Measurements from ENCODE around the gene PPARG. TPM values are rescaled to one million over a fixed set of nuclear protein-coding genes. Genes with fewer than 3 reads are reported as not detected.
"Not testable (repeated sequence)": the region's sequence is repeated elsewhere in the genome, so short reads cannot be mapped to it uniquely, and the experiment has no call there.

The PPARG gene
- total RNA-seq, 5 donors from 2014 or later (not counting 1 experiment from before 2014, with no cell fraction given) = 0.35 to 0.69 (median 0.63) TPM; not detected in 2

DNA sequence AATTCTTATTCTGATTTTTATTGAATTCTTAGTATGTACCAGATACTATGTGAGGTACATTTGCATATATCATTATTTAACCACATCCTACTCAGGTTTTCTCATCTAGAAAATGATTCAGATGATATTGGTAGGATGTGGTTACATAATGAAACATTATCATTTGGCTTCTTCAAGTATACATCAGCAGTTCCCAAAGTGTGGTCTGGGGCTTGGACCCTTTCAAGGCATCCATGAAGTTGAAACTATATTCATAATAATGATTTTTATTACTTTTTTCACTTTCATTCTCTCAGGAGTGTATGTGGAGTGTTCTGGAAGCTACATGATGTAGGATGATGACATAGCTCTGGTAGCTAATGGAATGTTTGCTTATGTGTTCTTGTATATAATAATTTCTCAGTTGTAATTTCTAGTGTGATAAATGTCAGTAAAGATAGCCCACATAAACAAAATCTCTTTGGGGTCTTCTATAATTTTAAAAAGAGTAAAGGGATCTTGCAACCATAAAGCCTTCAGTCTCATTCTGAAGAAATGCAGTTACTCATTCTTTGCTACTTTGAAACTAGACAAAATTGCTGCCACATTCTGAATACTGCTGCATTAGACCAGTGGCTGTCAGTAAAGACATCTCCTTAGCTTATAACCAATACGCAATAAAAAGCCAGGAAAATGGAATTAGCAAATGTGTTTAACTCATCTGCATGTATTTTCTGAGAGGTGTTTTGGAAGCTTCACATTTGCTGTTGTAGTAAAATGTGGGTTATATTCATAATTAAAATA, 95.8 kb downstream of the PPARG start:
- WGBS (ENCODE audit: insufficient coverage) = no CpG with 5 or more reads among the region's 1 CpG
- no peaks in the 10 kb centered on the region for H3K36me3 ChIP-seq (ENCODE audit: control insufficient read depth in 2 of 2, extremely low read depth in 1 of 2, insufficient read depth in 1 of 2, low read length in 1 of 2)
- Mint-ChIP-seq H3K4me1 (peaks cover 8 to 14% (median 8%) of the 10 kb centered on the region in 3 donors), H3K36me3 (no peaks in the 10 kb centered on the region), H3K4me3 (no peak overlapping the region), H3K27me3 (peaks cover 16 to 23% of the 10 kb centered on the region in 2 donors), H3K9me3 (peaks cover 0 to under 1% (median 0%) of the 10 kb centered on the region in 3 donors), H3K27ac (no peak overlapping the region)
- DNase-seq (no peak), ATAC-seq (replicated peaks in 1 of 4) (no peak)
- ChIA-PET CTCF (interaction anchor here in 1 of 2 donors (0.7 kb wide), 1 partner anchor 12 kb away, joined by 5 read pairs; no protein-coding TSS in a partner anchor), POLR2A (no interaction called here)
- H3K9me3 ChIP-seq = no peaks in the 10 kb centered on the region
- H3K4me3 ChIP-seq (ENCODE audit: control insufficient read depth in 1 of 2, extremely low read depth in 1 of 2, low read length in 1 of 2) = no peak overlapping the region
- no peak overlapping the region for H3K27ac ChIP-seq (ENCODE audit: low read length)
- H3K27me3 ChIP-seq (replicated peaks in 1 of 2; ENCODE audit: control insufficient read depth in 2 of 2, extremely low read depth in 1 of 2, insufficient read depth in 2 of 2, low read length in 1 of 2) = no peaks in the 10 kb centered on the region
- no peaks in the 10 kb centered on the region for H3K4me1 ChIP-seq (ENCODE audit: control insufficient read depth in 1 of 2, extremely low read depth in 1 of 2, insufficient read depth in 2 of 2, low read length in 2 of 2)

DNA sequence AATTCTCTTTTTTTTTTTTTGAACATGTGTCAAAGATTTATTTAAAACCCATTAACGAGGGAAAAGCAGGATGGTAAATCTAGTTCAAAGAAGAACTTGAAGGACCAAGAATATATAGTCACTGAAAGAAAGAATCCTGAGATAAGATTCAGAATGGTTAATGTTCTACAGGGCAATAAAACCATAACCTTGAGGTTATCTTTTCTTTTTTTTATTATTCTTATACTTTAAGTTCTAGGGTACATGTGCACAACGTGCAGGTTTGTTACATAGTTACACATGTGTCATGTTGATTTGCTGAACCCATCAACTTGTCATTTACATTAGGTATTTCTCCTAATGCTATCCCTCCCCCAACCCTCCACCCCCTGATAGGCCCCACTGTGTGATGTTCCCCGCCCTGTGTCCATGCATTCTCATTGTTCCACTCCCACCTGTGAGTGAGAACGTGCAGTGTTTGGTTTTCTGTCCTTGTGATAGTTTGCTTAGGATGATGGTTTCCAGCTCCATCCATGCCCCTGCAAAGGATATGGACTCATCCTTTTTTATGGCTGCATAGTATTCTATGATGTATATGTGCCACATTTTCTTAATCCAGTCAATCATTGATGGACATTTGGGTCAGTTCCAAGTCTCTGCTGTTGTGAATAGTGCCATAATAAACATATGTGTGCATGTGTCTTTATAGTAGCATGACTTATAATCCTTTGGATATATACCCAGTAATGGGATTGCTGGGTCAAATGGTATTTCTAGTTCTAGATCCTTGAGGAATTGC, 97.8 kb downstream of the PPARG start:
- H3K27ac Mint-ChIP-seq; H3K27me3 ChIP-seq (replicated peaks in 1 of 2; ENCODE audit: control insufficient read depth in 2 of 2, extremely low read depth in 1 of 2, insufficient read depth in 2 of 2, low read length in 1 of 2); POLR2A ChIA-PET; H3K9me3 Mint-ChIP-seq; CTCF ChIA-PET; H3K4me1 Mint-ChIP-seq; H3K9me3 ChIP-seq; H3K4me1 ChIP-seq (ENCODE audit: control insufficient read depth in 1 of 2, extremely low read depth in 1 of 2, insufficient read depth in 2 of 2, low read length in 2 of 2); H3K36me3 Mint-ChIP-seq; H3K27ac ChIP-seq (ENCODE audit: low read length); H3K36me3 ChIP-seq (ENCODE audit: control insufficient read depth in 2 of 2, extremely low read depth in 1 of 2, insufficient read depth in 1 of 2, low read length in 1 of 2); H3K4me3 Mint-ChIP-seq; ATAC-seq (replicated peaks in 1 of 4); DNase-seq; H3K4me3 ChIP-seq (ENCODE audit: control insufficient read depth in 1 of 2, extremely low read depth in 1 of 2, low read length in 1 of 2): not testable (repeated sequence)
- no CpG with 5 or more reads among the region's 4 CpGs for WGBS (ENCODE audit: insufficient coverage)
- peaks cover 16 to 29% of the 10 kb centered on the region in 2 donors for H3K27me3 Mint-ChIP-seq

DNA sequence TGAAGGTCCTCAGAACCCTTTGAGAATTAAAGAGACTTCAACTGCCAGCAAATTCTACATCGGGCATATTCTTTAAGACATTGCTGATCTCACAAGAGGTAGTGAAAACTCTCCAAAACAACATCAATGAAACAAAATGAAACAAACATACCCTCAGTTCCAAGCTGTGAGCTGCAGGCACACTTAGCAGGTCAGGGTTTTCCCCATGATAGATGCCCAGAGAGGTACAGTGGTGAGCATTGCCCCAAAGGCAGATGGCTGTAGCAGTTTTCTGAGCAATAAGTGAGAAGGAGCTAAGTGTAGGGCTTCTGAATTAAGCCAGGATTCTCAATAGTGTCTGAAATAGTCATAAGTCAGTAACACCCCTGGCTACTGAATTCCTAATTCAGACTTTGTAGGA, 99.3 kb downstream of the PPARG start:
- CTCF ChIA-PET = no interaction called here
- H3K4me1 Mint-ChIP-seq = peaks cover 0 to 2% (median 0%) of the 10 kb centered on the region in 3 donors

DNA sequence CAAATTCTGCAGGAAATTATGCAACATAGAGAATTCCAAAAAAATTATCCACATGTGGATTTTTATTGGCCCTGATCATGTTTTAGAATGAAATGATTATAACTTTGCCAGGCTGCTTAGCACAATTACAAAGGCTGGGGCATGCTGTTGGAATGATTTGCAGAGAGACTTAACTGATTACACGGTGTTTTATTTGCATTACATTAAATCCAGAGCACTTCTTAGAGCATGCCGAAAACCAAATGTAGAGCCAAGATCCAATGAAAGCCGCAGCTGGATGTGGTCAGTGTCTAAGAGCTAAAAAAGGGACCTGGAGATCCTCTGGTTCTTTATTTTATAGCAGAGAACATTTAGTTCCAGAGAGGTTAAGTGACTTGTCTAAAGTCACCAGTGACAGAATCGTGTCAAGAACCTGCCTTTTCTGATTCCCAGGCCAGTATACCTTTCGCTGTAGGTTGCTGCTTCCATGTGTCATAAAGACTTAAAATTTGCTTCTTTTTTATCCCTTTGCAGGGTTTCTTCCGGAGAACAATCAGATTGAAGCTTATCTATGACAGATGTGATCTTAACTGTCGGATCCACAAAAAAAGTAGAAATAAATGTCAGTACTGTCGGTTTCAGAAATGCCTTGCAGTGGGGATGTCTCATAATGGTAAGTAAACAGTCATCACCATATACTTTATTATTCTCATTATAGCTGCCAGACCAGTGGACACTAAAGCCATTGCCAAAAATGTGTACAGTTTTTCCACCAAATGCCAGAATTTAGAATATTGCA, 103.4 kb downstream of the PPARG start:
- WGBS (ENCODE audit: insufficient coverage) = 98% methylated on average over 4 of the region's 8 CpGs
- ATAC-seq (replicated peaks in 1 of 4) = no peak
- POLR2A ChIA-PET = no interaction called here
- no peak for DNase-seq
- Histone ChIP-seq H3K9me3 (no peaks in the 10 kb centered on the region), H3K4me1 (ENCODE audit: control insufficient read depth in 1 of 2, extremely low read depth in 1 of 2, insufficient read depth in 2 of 2, low read length in 2 of 2) (no peaks in the 10 kb centered on the region), H3K27me3 (replicated peaks in 1 of 2; ENCODE audit: control insufficient read depth in 2 of 2, extremely low read depth in 1 of 2, insufficient read depth in 2 of 2, low read length in 1 of 2) (peaks cover 0 to 3% of the 10 kb centered on the region in 2 experiments), H3K36me3 (ENCODE audit: control insufficient read depth in 2 of 2, extremely low read depth in 1 of 2, insufficient read depth in 1 of 2, low read length in 1 of 2) (no peaks in the 10 kb centered on the region), H3K4me3 (ENCODE audit: control insufficient read depth in 1 of 2, extremely low read depth in 1 of 2, low read length in 1 of 2) (no peak overlapping the region), H3K27ac (ENCODE audit: low read length) (no peak overlapping the region)
- no peak overlapping the region for H3K4me3 Mint-ChIP-seq
- H3K27me3 Mint-ChIP-seq = peaks cover 7 to 17% of the 10 kb centered on the region in 2 donors
- no peaks in the 10 kb centered on the region for H3K9me3 Mint-ChIP-seq
- CTCF ChIA-PET = no interaction called here
- peaks cover 4 to 10% (median 9%) of the 10 kb centered on the region in 3 donors for H3K4me1 Mint-ChIP-seq
- no peaks in the 10 kb centered on the region for H3K36me3 Mint-ChIP-seq
- H3K27ac Mint-ChIP-seq = no peak overlapping the region

More for the DNA sequence above, 99.3 kb downstream of the PPARG start:
- Histone ChIP-seq H3K27ac (ENCODE audit: low read length) (no peak overlapping the region), H3K4me1 (ENCODE audit: control insufficient read depth in 1 of 2, extremely low read depth in 1 of 2, insufficient read depth in 2 of 2, low read length in 2 of 2) (no peaks in the 10 kb centered on the region), H3K4me3 (ENCODE audit: control insufficient read depth in 1 of 2, extremely low read depth in 1 of 2, low read length in 1 of 2) (no peak overlapping the region), H3K9me3 (no peaks in the 10 kb centered on the region), H3K27me3 (replicated peaks in 1 of 2; ENCODE audit: control insufficient read depth in 2 of 2, extremely low read depth in 1 of 2, insufficient read depth in 2 of 2, low read length in 1 of 2) (no peaks in the 10 kb centered on the region), H3K36me3 (ENCODE audit: control insufficient read depth in 2 of 2, extremely low read depth in 1 of 2, insufficient read depth in 1 of 2, low read length in 1 of 2) (no peaks in the 10 kb centered on the region)
- no peak overlapping the region for H3K27ac Mint-ChIP-seq
- no CpG with 5 or more reads among the region's 1 CpG for WGBS (ENCODE audit: insufficient coverage)
- POLR2A ChIA-PET = no interaction called here
- H3K36me3 Mint-ChIP-seq = no peaks in the 10 kb centered on the region
- no peak overlapping the region for H3K4me3 Mint-ChIP-seq
- no peak for DNase-seq
- ATAC-seq (replicated peaks in 1 of 4) = no peak
- H3K9me3 Mint-ChIP-seq = no peaks in the 10 kb centered on the region
- peaks cover 16 to 29% of the 10 kb centered on the region in 2 donors for H3K27me3 Mint-ChIP-seq

DNA sequence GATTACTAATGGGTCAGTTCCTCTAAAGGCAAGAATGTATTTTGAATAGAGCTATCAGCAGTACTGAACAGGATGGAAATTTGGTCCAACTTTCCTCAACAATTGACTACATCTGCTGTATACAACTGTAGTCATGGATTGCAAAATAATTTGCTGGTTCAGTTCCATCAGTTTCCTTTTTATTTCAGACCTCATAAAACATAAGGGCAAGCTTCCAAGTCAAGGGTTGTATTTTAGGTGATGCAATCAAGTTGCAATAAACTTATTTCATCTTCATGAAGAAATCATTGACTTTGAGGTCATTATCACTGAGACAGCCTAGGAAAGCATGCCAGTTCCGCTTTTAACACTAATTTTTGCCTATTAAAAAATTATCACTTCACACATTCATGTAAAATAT, 105.0 kb downstream of the PPARG start:
- H3K36me3 Mint-ChIP-seq = no peaks in the 10 kb centered on the region
- ATAC-seq (replicated peaks in 1 of 4) (no peak), DNase-seq (no peak)
- no CpG with 5 or more reads among the region's 1 CpG for WGBS (ENCODE audit: insufficient coverage)
- no peaks in the 10 kb centered on the region for H3K4me1 ChIP-seq (ENCODE audit: control insufficient read depth in 1 of 2, extremely low read depth in 1 of 2, insufficient read depth in 2 of 2, low read length in 2 of 2)
- H3K27me3 ChIP-seq (replicated peaks in 1 of 2; ENCODE audit: control insufficient read depth in 2 of 2, extremely low read depth in 1 of 2, insufficient read depth in 2 of 2, low read length in 1 of 2) = peaks cover 0 to 3% of the 10 kb centered on the region in 2 experiments
- peaks cover 15% of the 10 kb centered on the region in 2 donors for H3K27me3 Mint-ChIP-seq
- H3K27ac Mint-ChIP-seq = no peak overlapping the region
- H3K36me3 ChIP-seq (ENCODE audit: control insufficient read depth in 2 of 2, extremely low read depth in 1 of 2, insufficient read depth in 1 of 2, low read length in 1 of 2) = no peaks in the 10 kb centered on the region
- no peak overlapping the region for H3K4me3 Mint-ChIP-seq
- H3K9me3 Mint-ChIP-seq = no peaks in the 10 kb centered on the region
- H3K9me3 ChIP-seq = no peaks in the 10 kb centered on the region
- ChIA-PET POLR2A (no interaction called here), CTCF (interaction anchor here in 1 of 2 donors (0.6 kb wide), 1 partner anchor 9 kb away, joined by 4 read pairs; no protein-coding TSS in a partner anchor)
- no peak overlapping the region for H3K27ac ChIP-seq (ENCODE audit: low read length)
- peaks cover 4 to 10% (median 9%) of the 10 kb centered on the region in 3 donors for H3K4me1 Mint-ChIP-seq
- H3K4me3 ChIP-seq (ENCODE audit: control insufficient read depth in 1 of 2, extremely low read depth in 1 of 2, low read length in 1 of 2) = no peak overlapping the region

Measured in T-cell (primary cell).